ACC112 (cell line): ENCODE results near the gene SYTL5.

Experiments
- H2AFZ ChIP-seq: fragments of 200-600 bp; sonication (generic); one replicate; pipeline ENCODE4 v1.6.0; 2017; ENCODE audit warnings: antibody characterized with exemption, low read length; ENCODE audit not compliant: unreplicated experiment
- H3K27ac ChIP-seq: fragments of 200-600 bp; sonication (generic); 2 replicates; pipeline ENCODE4 v1.5.1; 2014; ENCODE audit warnings: low read depth, mild to moderate bottlenecking, antibody characterized with exemption, low read length, moderate library complexity
- H3K27me3 ChIP-seq: fragments of 200-600 bp; sonication (generic); 2 replicates; pipeline ENCODE4 v1.6.1; 2014; ENCODE audit warnings: mild to moderate bottlenecking, antibody characterized with exemption, low read length, moderate library complexity, mixed read lengths; ENCODE audit not compliant: insufficient read depth
- H3K36me3 ChIP-seq: fragments of 200-600 bp; sonication (generic); 2 replicates; pipeline ENCODE4 v1.6.1; 2016; ENCODE audit warnings: mild to moderate bottlenecking, antibody characterized with exemption, low read length, moderate library complexity, mixed read lengths; ENCODE audit not compliant: insufficient read depth
- H3K4me1 ChIP-seq: fragments of 200-600 bp; sonication (generic); one replicate; pipeline ENCODE4 v1.6.1; 2016; ENCODE audit warnings: low read length, mixed read lengths; ENCODE audit not compliant: insufficient read depth, unreplicated experiment, control insufficient read depth
- H3K4me3 ChIP-seq: fragments of 200-600 bp; sonication (generic); 2 replicates; pipeline ENCODE4 v1.5.1; 2014; ENCODE audit warnings: mild to moderate bottlenecking, low read depth, low read length
- H3K79me2 ChIP-seq: fragments of 200-600 bp; sonication (generic); one replicate; pipeline ENCODE4 v1.6.0; 2016; ENCODE audit warnings: low read length; ENCODE audit not compliant: control insufficient read depth, unreplicated experiment, insufficient read depth

Gene SYTL5

GRCh38 chrX:38138900-38139299 is 132.5 kb downstream of the SYTL5 start:
- no peaks in the 10 kb centered on the region for H3K27me3 ChIP-seq
- no peak overlapping the region for H3K4me3 ChIP-seq
- H3K27ac ChIP-seq, result no peak overlapping the region
- H3K79me2 ChIP-seq, result no peaks in the 10 kb centered on the region
- no peaks in the 10 kb centered on the region for H3K36me3 ChIP-seq
- no peak overlapping the region for H2AFZ ChIP-seq
- peaks cover 9% of the 10 kb centered on the region for H3K4me1 ChIP-seq

- no peaks in the 10 kb centered on the region for H3K79me2 ChIP-seq
- H3K4me1 ChIP-seq, result peaks cover 17% of the 10 kb centered on the region
- no peaks in the 10 kb centered on the region for H3K36me3 ChIP-seq
- no peak overlapping the region for H3K4me3 ChIP-seq
- no peaks in the 10 kb centered on the region for H3K27me3 ChIP-seq
- H2AFZ ChIP-seq, result no peak overlapping the region
- no peak overlapping the region for H3K27ac ChIP-seq
These were observed 136.3 kb downstream of the SYTL5 start for GRCh38 chrX:38142610-38143009.

GRCh38 chrX:38149016-38149415 is 142.7 kb downstream of the SYTL5 start:
- Histone ChIP-seq H3K79me2 (no peaks in the 10 kb centered on the region), H3K4me1 (peaks cover 7% of the 10 kb centered on the region), H2AFZ (no peak overlapping the region)

DNA sequence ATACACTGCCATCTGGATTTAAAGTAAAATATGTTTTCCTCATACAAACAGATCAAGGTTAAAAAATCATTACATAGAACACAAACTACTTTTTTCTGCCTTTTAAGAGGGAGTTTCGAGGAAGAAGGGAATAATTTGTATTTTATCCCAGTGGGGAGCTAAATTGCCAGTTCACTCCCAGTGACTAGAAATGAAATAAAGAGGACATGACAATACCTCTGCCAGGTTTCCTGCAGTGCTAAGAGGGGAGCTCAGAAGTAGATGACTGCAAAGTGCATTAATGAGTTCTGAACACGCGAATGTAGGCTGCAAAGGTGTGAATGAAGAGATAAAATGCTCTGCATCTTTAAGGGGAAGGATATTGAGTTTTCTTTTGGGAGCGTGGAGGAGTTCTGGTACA is 144.6 kb downstream of the SYTL5 start:
- Histone ChIP-seq H3K79me2 (no peaks in the 10 kb centered on the region), H3K36me3 (peaks cover 3% of the 10 kb centered on the region), H3K4me3 (no peak overlapping the region), H3K4me1 (no peaks in the 10 kb centered on the region), H3K27ac (no peak overlapping the region), H2AFZ (no peak overlapping the region), H3K27me3 (no peaks in the 10 kb centered on the region)

More at GRCh38 chrX:38149016-38149415, 142.7 kb downstream of the SYTL5 start:
- Histone ChIP-seq H3K36me3 (peaks cover 3% of the 10 kb centered on the region), H3K27me3 (no peaks in the 10 kb centered on the region), H3K27ac (no peak overlapping the region), H3K4me3 (no peak overlapping the region)

- Histone ChIP-seq H3K4me3 (no peak overlapping the region), H3K27ac (no peak overlapping the region), H3K4me1 (no peaks in the 10 kb centered on the region), H3K27me3 (no peaks in the 10 kb centered on the region), H3K79me2 (no peaks in the 10 kb centered on the region), H3K36me3 (peaks cover 3% of the 10 kb centered on the region), H2AFZ (no peak overlapping the region)
These were observed 145.1 kb downstream of the SYTL5 start for GRCh38 chrX:38151441-38151840.

- Histone ChIP-seq H3K27me3 (no peaks in the 10 kb centered on the region), H2AFZ (no peak overlapping the region), H3K27ac (no peak overlapping the region), H3K4me1 (no peaks in the 10 kb centered on the region), H3K79me2 (no peaks in the 10 kb centered on the region), H3K4me3 (no peak overlapping the region), H3K36me3 (peaks cover 3% of the 10 kb centered on the region)
These were observed 148.0 kb downstream of the SYTL5 start for GRCh38 chrX:38154340-38154739.

GRCh38 chrX:38154818-38155217 is 148.5 kb downstream of the SYTL5 start:
- Histone ChIP-seq H2AFZ (no peak overlapping the region), H3K79me2 (no peaks in the 10 kb centered on the region), H3K27me3 (no peaks in the 10 kb centered on the region), H3K27ac (no peak overlapping the region), H3K4me1 (no peaks in the 10 kb centered on the region), H3K4me3 (no peak overlapping the region), H3K36me3 (peaks cover 5% of the 10 kb centered on the region; the same call in 1 of the 2 replicates)

GRCh38 chrX:38156838-38157237 is 150.5 kb downstream of the SYTL5 start:
- no peaks in the 10 kb centered on the region for H3K4me1 ChIP-seq
- no peak overlapping the region for H2AFZ ChIP-seq

GRCh38 chrX:38163193-38163592 is 156.8 kb downstream of the SYTL5 start:
- H3K27ac ChIP-seq, result no peak overlapping the region
- no peaks in the 10 kb centered on the region for H3K79me2 ChIP-seq
- 0 out of 2 replicates have a peak, but pooled peaks cover 2% of the 10 kb centered on the region for H3K36me3 ChIP-seq
- no peak overlapping the region for H2AFZ ChIP-seq
- H3K27me3 ChIP-seq, result no peaks in the 10 kb centered on the region
- no peaks in the 10 kb centered on the region for H3K4me1 ChIP-seq
- no peak overlapping the region for H3K4me3 ChIP-seq

More at GRCh38 chrX:38156838-38157237, 150.5 kb downstream of the SYTL5 start:
- Histone ChIP-seq H3K27ac (no peak overlapping the region), H3K79me2 (no peaks in the 10 kb centered on the region), H3K36me3 (0 out of 2 replicates have a peak, but pooled peaks cover 2% of the 10 kb centered on the region), H3K27me3 (no peaks in the 10 kb centered on the region), H3K4me3 (no peak overlapping the region)

DNA sequence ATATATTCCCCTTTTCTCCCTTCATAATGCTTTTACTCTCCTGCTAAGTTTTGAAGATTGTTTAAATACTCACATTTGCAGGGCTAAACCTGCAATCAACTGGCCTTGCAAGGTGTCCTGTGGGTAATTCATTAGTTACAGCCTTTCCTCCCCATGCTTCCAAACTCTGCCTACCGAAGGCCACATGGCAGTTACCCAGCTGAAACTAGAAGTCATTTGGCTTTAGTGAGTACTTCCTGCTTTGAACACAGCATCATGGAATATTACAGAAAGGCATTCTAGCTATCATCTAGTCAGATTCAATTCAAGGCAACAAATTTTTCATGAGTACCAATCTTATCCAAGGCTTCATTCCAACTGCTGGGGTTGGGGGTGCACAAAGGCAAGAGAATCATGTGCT is 158.7 kb downstream of the SYTL5 start:
- H3K27ac ChIP-seq, result no peak overlapping the region
- H2AFZ ChIP-seq, result no peak overlapping the region
- no peaks in the 10 kb centered on the region for H3K4me1 ChIP-seq
- H3K4me3 ChIP-seq, result no peak overlapping the region
- H3K79me2 ChIP-seq, result no peaks in the 10 kb centered on the region
- H3K27me3 ChIP-seq, result no peaks in the 10 kb centered on the region
- H3K36me3 ChIP-seq, result no peaks in the 10 kb centered on the region

DNA sequence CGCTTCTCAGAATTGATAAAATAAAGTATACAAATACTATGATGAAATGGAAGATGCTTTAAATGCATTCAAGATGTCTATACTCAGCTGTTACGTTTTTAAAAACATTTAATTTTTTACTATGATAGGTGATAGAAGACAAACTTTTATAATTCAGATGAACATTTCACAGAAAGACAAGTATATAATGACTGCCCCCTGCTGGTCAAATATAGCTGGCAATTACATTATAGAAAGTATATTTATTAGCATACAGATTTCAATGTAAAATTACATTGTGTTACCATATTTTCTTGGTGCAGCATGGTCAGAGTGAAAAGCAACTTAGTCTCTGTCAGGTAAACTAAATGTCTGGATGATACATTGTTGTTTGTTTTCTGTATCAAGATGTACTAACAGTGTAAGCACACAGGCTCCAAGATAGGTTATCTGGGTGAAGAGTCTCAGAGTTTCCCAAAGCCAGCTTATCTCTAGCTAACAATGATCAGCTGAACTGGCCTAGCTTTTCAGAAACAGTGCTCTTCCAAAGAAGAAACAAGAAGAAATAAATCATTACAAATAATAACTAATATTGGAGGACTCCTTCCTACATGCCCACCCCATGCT is 160.2 kb downstream of the SYTL5 start:
- Histone ChIP-seq H3K36me3 (no peaks in the 10 kb centered on the region), H3K27me3 (no peaks in the 10 kb centered on the region), H3K79me2 (no peaks in the 10 kb centered on the region), H2AFZ (no peak overlapping the region), H3K27ac (no peak overlapping the region), H3K4me3 (no peak overlapping the region), H3K4me1 (no peaks in the 10 kb centered on the region)
